Activated naive CD8-positive, alpha-beta T cell (primary cell): ENCODE measurements around the gene FAM114A2.

ENCODE experiments used
- H3K27ac Mint-ChIP-seq: one replicate; pipeline ENCODE4 v1.8.0; 2021; ENCODE audit warnings: mixed read lengths
- H3K27me3 Mint-ChIP-seq: one replicate; pipeline ENCODE4 v1.8.0; 2021; ENCODE audit warnings: mixed read lengths
- H3K36me3 Mint-ChIP-seq: one replicate; pipeline ENCODE4 v1.8.0; 2021; ENCODE audit warnings: mixed read lengths
- H3K4me1 Mint-ChIP-seq: one replicate; pipeline ENCODE4 v1.8.0; 2021; ENCODE audit warnings: low read depth, mixed read lengths
- H3K4me3 Mint-ChIP-seq: one replicate; pipeline ENCODE4 v1.8.0; 2021; ENCODE audit warnings: mild to moderate bottlenecking, mixed read lengths
- H3K9me3 Mint-ChIP-seq: one replicate; pipeline ENCODE4 v1.8.0; 2021; ENCODE audit warnings: low read depth, mixed read lengths

Gene FAM114A2

DNA sequence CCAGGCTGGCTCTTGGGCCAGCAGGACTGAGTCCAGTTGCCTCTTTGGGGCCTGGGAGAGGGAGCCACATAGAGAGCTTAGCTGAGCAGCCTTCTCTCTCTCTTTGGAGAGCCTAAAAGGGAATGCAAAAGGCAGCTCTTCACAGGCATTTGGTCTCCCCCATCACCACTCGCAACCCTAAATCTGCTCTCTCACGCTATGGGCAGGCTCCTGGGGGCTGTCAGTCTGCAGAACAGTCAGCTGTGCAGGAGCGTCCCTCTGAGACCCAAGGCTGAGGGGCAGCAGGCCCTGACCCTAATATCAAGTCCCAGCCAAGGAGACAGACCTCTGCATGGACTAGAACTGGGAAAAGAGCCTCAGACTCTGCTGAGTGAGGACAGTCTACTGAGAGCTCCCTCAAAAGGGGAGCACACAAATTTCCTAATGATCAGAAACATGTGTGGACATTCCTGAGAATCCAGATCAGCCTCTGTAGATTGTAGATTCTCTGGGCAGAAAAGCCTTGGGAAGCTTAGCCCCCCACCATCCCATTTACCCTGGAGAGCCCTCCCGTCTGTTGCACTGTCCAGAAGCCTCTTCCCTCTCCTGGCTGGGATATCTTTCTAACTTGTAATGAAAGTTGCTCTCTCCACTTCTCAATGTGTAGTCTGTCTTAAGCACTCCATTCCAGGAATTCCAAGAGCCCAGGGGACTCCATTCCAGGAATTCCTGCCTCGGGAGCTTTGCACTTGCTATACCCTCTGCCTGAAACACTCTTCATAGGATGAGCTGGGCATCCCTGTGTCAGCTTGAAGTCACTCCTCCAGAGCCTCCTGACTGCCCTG is 79.4 kb downstream of the FAM114A2 start:
- Mint-ChIP-seq H3K4me3 (no peak overlapping the region), H3K9me3 (no peaks in the 10 kb centered on the region), H3K4me1 (peaks cover 10% of the 10 kb centered on the region), H3K27me3 (no peaks in the 10 kb centered on the region), H3K36me3 (peaks cover 2% of the 10 kb centered on the region), H3K27ac (no peak overlapping the region)

DNA sequence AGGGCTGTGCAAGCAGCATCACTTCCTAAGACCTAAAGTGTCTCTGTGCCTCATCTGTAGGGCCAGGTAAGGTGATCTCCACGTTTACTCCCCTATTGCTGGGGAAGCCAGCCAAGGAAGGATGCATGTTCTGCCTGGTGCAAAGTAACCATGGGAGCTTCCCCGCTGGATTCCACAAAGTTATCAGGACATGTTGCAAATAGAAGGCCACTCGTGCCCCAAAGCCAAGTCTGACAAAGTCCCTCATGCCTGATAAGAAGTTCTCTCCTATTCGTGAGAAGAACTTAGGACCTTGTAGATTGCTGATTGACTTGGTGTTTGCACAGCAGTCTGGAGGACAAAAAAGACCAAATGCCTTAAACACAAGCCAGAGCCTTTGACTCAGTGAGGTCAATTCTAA is 81.5 kb downstream of the FAM114A2 start:
- Mint-ChIP-seq H3K4me3 (no peak overlapping the region), H3K9me3 (no peaks in the 10 kb centered on the region), H3K4me1 (peaks cover 10% of the 10 kb centered on the region), H3K27ac (no peak overlapping the region), H3K36me3 (peaks cover 2% of the 10 kb centered on the region), H3K27me3 (no peaks in the 10 kb centered on the region)

DNA sequence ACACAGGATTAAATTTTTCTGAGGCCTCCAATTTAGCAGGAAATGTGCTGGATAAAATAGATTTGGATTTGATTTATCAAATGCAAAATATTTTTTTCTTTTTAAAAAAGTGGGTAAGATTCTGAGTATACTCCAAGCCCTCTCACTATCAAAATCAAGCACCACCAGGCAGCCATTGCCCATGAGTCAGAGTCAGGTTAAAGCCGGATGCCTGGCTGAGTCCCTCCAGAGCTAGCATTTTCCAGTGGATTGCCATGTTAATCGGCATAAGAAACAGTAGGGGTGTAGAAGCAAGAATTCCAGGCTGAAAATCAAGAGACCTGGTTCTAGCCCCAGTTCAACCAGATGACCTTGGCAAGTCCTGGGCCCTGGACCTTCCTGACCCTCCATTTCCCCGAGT is 85.3 kb downstream of the FAM114A2 start:
- Mint-ChIP-seq H3K27ac (no peak overlapping the region), H3K4me1 (no peaks in the 10 kb centered on the region), H3K4me3 (no peak overlapping the region), H3K27me3 (no peaks in the 10 kb centered on the region), H3K36me3 (peaks cover 2% of the 10 kb centered on the region), H3K9me3 (no peaks in the 10 kb centered on the region)

DNA sequence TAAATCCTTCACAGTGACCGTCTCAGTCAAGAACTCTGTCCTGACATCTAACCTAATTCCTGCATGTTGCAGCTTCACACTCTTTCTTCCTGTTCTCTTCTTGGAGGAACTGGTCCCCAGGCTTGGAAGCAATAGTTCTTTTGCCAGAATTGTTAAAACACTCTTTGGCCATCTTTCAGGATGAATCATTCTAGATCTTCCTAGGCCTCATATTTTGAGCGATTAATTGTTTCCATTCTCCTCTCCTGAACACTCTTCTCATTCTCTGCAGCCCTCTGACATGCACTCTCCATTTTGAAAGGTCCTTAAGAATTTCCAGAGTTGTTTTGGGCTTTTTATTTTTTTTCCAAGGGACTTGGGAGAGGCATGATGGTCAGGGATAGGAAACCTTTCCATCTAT is 85.8 kb downstream of the FAM114A2 start:
- Mint-ChIP-seq H3K4me3 (no peak overlapping the region), H3K27me3 (no peaks in the 10 kb centered on the region), H3K36me3 (peaks cover 2% of the 10 kb centered on the region), H3K27ac (no peak overlapping the region), H3K9me3 (no peaks in the 10 kb centered on the region), H3K4me1 (no peaks in the 10 kb centered on the region)

DNA sequence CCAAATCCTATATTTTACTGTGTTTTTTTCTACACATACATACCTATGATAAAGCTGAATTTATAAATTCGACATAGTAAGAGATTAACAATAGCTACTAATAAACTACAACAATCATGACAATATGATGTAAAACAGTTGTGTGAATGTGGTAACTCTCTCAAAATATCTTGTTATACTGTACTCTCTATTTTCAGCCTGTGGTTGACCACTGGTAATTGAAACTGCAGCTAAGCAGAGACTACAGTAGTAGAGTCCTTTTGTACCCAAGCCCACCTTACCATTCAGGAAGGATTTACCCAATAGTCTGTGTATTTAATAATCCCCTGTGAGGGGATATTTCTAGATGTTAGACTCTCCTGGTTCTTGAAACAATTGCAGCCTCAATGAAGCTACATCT is 86.7 kb downstream of the FAM114A2 start:
- H3K36me3 Mint-ChIP-seq, result peaks cover 2% of the 10 kb centered on the region
- H3K9me3 Mint-ChIP-seq, result no peaks in the 10 kb centered on the region
- no peaks in the 10 kb centered on the region for H3K27me3 Mint-ChIP-seq
- no peak overlapping the region for H3K27ac Mint-ChIP-seq
- no peak overlapping the region for H3K4me3 Mint-ChIP-seq
- no peaks in the 10 kb centered on the region for H3K4me1 Mint-ChIP-seq

DNA sequence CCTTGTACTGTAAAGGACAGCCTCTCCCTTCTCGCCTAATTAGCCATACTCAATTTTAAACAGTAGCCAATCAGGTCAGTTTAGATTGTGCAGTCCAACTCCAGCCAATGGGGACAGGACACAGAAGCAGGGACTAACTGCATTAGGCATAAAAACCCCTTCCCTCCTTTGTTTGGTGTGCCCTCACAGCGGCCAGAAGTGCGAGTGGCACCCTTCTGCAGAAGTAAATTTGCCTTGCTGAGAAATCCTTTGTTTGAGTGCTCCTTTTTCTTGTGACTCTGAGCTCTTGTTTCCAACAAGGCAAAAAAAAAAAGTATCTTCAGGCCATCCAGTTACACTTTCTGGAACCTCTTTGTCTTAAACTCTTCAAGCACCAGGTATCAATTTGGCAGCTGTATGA is 97.4 kb downstream of the FAM114A2 start:
- Mint-ChIP-seq H3K27ac (no peak overlapping the region), H3K4me1 (no peaks in the 10 kb centered on the region), H3K4me3 (no peak overlapping the region), H3K9me3 (peaks cover 29% of the 10 kb centered on the region), H3K36me3 (peaks cover 10% of the 10 kb centered on the region), H3K27me3 (peaks cover 9% of the 10 kb centered on the region)
